ENCODE results near the gene FOXA2.
"Not testable (repeated sequence)": the region's sequence is repeated elsewhere in the genome, so short reads cannot be mapped to it uniquely, and the experiment has no call there.

The FOXA2 gene

DNA sequence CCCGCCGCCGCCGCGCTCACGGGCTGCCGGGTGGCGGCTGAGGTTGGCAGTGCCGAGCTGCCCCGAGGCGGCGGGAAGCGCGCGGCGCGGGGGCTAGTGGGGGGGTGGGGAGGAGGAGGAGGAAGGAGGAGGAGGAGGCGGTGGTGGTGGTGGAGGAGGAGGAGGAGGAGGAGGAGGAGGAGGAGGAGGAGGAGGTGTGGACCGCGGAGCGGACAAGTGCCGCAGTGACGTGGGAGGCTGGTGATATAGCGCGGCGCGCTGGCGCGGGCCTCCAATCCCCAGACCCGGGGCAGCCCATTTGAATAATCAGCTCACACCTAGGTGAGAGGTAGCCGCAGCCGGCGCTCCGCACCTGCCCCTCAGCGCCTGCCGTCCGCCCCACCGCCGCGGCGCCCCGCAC lies at the start of gene FOXA2:
Gene FOXA2, minus strand, starts transcription at position 51 of the 400 bp plus-strand sequence. CDS start 294 bp downstream, outside the sequence.
- DNase-seq (ENCODE audit: extremely low read depth in 1 of 2, low read depth in 1 of 2), result no peak

DNA sequence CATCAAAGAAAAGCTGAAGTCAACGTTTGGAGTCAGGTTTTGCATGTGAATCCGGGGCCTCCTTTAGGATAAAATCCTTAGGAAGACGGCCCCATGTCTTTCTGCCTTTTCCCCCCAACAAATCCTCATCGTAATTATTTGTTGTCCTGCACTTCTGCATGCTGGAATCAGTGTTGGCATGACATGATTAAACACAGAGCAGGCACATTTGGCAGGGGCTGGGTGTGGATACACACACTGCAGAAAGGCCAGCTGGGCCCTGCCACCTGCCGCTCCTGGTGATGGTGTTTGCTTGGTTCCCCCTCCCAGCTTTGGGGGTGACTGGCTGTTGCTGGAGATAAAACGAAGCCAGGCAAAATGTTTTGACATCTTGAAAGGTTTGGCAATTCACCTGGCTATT lies 46.3 kb upstream of the FOXA2 start:
- DNase-seq (ENCODE audit: extremely low read depth in 1 of 2, low read depth in 1 of 2), result no peak

GRCh38 chr20:22629927-22630326 lies 45.6 kb upstream of the FOXA2 start:
- DNase-seq (ENCODE audit: extremely low read depth in 1 of 2, low read depth in 1 of 2), result no peak

DNA sequence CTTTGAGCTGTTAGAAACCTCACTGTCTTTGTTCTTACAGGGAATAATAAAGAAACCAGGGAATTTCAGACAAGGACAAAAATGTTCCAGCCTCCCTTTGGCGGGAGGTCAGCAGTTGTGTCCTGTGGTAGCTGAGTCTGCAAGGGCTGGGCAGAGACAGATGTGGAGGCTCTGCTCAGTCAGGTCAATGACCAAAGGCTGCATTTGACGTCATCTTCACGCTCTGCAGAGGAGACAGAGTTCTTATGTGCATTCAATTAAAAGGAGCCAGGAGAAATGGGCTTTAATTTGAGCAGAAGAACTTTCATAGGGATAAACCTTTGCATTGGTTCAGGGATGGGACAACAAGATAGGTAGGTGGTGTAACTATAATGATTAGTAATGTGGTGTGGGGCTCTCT lies 45.1 kb upstream of the FOXA2 start:
- no peak for DNase-seq (ENCODE audit: extremely low read depth in 1 of 2, low read depth in 1 of 2)

GRCh38 chr20:22626496-22626895 lies 42.1 kb upstream of the FOXA2 start:
- no peak for DNase-seq (ENCODE audit: extremely low read depth in 1 of 2, low read depth in 1 of 2)

- DNase-seq (ENCODE audit: extremely low read depth in 1 of 2, low read depth in 1 of 2), result no peak
Measured at GRCh38 chr20:22623211-22623610, 38.8 kb upstream of the FOXA2 start.

- no peak for DNase-seq (ENCODE audit: extremely low read depth in 1 of 2, low read depth in 1 of 2)
Measured at GRCh38 chr20:22620342-22620741, 36.0 kb upstream of the FOXA2 start.

DNA sequence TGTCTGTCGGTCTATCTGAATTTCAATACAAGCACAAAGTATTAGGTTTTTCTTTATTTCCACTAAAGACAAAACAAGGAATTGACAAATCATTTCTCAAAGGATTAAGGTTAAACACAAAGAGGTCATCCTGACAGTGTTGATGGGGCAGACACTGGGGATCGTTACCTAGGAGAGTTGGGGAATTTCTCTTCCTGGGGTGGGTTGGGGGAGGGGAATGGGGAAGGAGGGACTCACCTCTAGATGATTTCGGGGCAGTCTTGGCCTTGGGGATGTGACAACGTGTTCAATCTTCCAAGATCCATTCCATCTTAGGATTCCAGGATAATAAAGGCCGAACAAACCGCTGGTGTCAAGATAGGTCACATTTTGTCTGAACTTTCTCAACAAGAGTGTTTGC lies 35.4 kb upstream of the FOXA2 start:
- no peak for DNase-seq (ENCODE audit: extremely low read depth in 1 of 2, low read depth in 1 of 2)

GRCh38 chr20:22619272-22619671 lies 34.9 kb upstream of the FOXA2 start:
- no peak for DNase-seq (ENCODE audit: extremely low read depth in 1 of 2, low read depth in 1 of 2)

DNA sequence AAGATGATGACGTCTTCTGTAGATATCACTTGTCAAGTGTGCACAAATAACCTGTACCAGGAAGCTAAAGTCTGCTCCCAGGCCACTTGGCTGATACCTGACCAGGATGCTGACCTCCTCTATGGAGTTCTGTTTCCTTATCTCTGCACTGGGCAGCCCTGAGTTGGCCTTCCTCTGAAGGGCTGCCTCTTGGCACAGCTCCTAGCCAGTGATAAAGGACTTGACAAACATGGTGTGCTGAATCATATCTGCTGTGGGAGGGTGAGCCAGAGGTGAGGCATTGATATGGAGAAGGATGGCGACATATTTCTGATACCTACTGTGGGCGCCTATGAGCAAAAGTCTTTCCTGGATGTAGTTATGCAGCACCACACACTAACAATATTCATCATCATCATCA lies 32.8 kb upstream of the FOXA2 start:
- DNase-seq (ENCODE audit: extremely low read depth in 1 of 2, low read depth in 1 of 2), result no peak

- DNase-seq (ENCODE audit: extremely low read depth in 1 of 2, low read depth in 1 of 2), result no peak
Measured at GRCh38 chr20:22616551-22616950, 32.2 kb upstream of the FOXA2 start.

- DNase-seq (ENCODE audit: extremely low read depth in 1 of 2, low read depth in 1 of 2), result no peak
Measured at GRCh38 chr20:22615425-22615824, 31.1 kb upstream of the FOXA2 start.

GRCh38 chr20:22611636-22612035 lies 27.3 kb upstream of the FOXA2 start:
- DNase-seq (ENCODE audit: extremely low read depth in 1 of 2, low read depth in 1 of 2), result no peak

GRCh38 chr20:22607695-22608094 lies 23.3 kb upstream of the FOXA2 start:
- no peak for DNase-seq (ENCODE audit: extremely low read depth in 1 of 2, low read depth in 1 of 2)

GRCh38 chr20:22604815-22605214 lies 20.4 kb upstream of the FOXA2 start:
- DNase-seq (ENCODE audit: extremely low read depth in 1 of 2, low read depth in 1 of 2), result no peak

DNA sequence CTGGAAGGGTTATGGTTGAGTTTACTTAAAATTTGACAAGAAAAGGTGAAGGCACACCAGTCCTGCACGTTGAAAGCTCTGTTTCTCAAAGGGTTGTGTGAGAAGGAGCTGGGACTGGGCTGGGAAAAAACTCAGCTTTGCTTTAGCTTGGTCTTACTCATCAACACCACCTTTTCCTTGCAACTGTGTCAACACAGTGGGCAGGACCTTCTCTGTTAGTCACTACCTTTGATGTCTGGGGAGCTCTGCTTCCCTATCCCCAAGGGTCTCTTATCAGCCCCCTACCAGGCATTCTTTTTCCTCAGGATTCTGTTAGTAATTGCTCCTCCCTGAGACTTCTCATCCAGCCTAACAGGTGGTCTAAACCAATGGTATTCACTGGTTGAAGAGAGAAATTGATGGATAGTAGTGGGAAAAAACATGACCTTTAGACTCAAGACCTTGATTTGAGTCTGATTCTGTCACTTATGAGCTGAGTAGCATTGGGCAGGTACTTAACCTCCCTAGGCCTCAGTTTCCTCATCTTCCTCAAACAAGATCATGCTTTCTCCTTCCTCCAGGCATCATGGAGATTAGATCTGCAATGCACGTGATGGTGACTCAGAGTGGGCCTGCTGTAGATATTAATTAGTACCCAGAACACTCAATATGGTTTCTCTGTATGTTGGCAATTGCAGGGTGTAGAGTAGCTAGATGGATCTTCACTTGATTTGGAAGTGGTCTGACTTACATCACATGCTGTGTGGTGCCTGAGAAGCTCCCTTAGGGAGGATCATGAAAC lies 17.2 kb upstream of the FOXA2 start:
- DNase-seq (ENCODE audit: extremely low read depth in 1 of 2, low read depth in 1 of 2), result no peak

- DNase-seq (ENCODE audit: extremely low read depth in 1 of 2, low read depth in 1 of 2), result not testable (repeated sequence)
Measured at GRCh38 chr20:22599258-22599657, 14.9 kb upstream of the FOXA2 start.

DNA sequence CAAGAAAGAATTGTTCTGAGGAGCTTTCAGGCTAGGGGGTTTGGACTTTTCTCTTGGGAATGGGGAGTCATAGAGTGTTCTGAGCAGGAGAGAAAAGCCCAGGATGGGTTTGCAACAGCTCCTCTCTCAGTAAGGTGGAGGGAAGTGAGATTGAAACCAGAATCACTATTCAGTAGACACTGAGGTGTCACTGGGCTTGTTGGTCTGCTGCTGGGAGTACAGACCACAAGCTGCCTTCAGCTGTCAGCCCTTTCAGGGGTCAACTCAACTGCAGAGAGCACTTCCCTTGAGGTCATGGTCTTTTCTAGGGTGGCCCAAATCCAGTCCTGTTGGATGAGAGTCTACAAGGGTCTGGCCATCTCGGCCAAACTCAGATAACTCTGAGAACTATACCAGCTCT lies 12.9 kb upstream of the FOXA2 start:
- DNase-seq (ENCODE audit: extremely low read depth in 1 of 2, low read depth in 1 of 2), result no peak

- no peak for DNase-seq (ENCODE audit: extremely low read depth in 1 of 2, low read depth in 1 of 2)
Measured at GRCh38 chr20:22590662-22591061, 6.3 kb upstream of the FOXA2 start.

DNA sequence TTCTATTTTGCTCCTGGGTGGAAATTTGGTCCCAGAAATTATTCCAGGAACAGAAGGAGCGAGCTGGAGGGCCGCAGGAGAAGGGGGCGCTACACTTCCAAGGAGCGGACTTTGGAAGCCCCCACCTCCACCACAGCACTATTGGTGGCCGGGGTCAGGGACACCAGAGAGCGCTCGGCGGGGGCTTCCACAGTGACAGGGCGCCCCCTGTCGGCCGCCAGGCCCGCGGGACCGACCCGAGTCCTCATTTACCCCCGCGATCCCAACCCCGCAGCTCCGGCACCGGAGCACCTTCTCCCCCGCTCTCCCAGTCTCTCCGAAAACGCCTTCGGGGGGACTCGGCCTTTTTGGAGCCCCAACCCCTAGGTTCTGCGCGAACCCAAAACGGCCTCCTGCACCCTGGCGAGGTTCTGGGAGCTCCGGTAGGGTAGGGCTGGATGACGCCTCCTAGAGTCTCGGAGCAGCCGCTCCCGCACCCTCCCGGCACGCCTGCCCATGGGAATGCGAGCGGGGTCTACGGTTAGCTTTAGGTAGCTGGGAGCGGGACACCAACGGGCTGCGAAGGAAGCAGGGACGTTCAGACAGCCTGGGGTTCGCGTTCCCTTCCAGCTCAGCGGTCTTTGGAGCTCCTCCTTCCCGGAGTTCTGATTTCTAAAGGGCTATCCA lies 2.4 kb upstream of the FOXA2 start:
- DNase-seq (ENCODE audit: extremely low read depth in 1 of 2, low read depth in 1 of 2), result no peak

- no peak for DNase-seq (ENCODE audit: extremely low read depth in 1 of 2, low read depth in 1 of 2)
Measured at GRCh38 chr20:22585786-22586493, 1.6 kb upstream of the FOXA2 start.

All from activated CD8-positive, alpha-beta memory T cell treated with anti-CD3 and anti-CD28 coated beads for 1 hour (primary cell).